ENCODE data around the gene TNNC2. TPM values are rescaled to one million over a fixed set of nuclear protein-coding genes. Genes with fewer than 3 reads are reported as not detected.

The TNNC2 gene
- total and polyA plus RNA-seq, 2 of the 13 experiments (the other 11 are each of a cell fraction or from before 2014, with no cell fraction given) = 1.8 to 4.7 TPM

DNA sequence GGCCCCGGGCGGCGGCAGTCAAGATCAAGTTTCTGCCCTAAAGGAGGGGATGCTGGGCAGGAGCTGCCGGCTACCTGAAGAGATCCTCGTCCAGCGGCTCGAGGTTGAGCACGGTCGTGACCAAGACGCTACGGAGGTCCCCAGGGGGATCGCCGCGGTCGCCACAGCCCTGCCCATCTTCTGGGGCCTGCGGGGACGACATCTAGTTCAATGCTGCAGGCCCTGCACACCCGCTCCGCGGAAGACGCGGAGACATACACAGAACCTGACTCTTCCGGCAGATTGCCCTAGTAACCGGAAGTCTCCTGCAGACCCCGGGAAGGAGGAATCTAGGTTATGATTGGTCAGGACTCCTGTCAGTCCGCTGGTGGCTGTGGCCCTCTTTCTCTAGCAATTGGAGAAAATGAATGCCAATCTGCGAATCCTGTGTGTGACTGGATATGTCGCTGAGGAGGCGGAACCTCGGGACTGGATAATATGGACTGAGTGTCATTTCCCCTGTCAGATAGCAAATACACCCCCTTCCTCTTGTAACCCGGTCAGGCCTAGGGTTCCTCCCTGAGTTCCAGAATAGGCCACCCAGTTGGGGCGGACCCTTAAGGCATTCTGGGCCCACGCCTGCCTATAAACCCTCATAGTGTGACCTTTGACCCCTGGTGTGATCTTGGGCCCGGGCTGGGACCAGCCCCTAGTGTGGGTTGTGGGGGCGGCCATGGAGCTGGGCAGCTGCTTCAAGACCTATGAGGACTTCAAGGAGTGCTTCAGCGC lies 30.2 kb upstream of the TNNC2 start, which contains the start of the genes ACOT8 and ZSWIM3 (continued):
- TF ChIP-seq ZNF317 (CRISPR knock-in tag; IDR thresholded peaks at IDR 0.05) = no peak; the same call in 1 of the 2 replicates
- 0 out of 2 replicates have a peak, but pooled peaks have one; percentile 58 for TF ChIP-seq FOXM1 (CRISPR knock-in tag; IDR thresholded peaks at IDR 0.05)
- TF ChIP-seq TMF1 (CRISPR knock-in tag; IDR thresholded peaks at IDR 0.05; ENCODE audit: low read depth) = peak; percentile 53; the same call in 1 of the 2 replicates
- TF ChIP-seq ZNF614 (CRISPR knock-in tag; IDR thresholded peaks at IDR 0.05; ENCODE audit: borderline replicate concordance) = peak; percentile 92
- TF ChIP-seq ZNF430 (CRISPR knock-in tag; IDR thresholded peaks at IDR 0.05) = peak; percentile 95
- no peak; the same call in 1 of the 2 replicates for TF ChIP-seq SNAPC5 (CRISPR knock-in tag; IDR thresholded peaks at IDR 0.05; ENCODE audit: borderline replicate concordance)
- peak; percentile 15; the same call in 1 of the 2 replicates for TF ChIP-seq GTF2F1 (IDR thresholded peaks at IDR 0.05; ENCODE audit: low read length)
- peak; percentile 89; the same call in 1 of the 2 replicates for TF ChIP-seq ZFP1 (CRISPR knock-in tag; IDR thresholded peaks at IDR 0.05)
- 0 out of 2 replicates have a peak, but pooled peaks have one; percentile 36 for TF ChIP-seq ZNF713 (CRISPR knock-in tag; IDR thresholded peaks at IDR 0.05)
- TF ChIP-seq, protein P1, sequence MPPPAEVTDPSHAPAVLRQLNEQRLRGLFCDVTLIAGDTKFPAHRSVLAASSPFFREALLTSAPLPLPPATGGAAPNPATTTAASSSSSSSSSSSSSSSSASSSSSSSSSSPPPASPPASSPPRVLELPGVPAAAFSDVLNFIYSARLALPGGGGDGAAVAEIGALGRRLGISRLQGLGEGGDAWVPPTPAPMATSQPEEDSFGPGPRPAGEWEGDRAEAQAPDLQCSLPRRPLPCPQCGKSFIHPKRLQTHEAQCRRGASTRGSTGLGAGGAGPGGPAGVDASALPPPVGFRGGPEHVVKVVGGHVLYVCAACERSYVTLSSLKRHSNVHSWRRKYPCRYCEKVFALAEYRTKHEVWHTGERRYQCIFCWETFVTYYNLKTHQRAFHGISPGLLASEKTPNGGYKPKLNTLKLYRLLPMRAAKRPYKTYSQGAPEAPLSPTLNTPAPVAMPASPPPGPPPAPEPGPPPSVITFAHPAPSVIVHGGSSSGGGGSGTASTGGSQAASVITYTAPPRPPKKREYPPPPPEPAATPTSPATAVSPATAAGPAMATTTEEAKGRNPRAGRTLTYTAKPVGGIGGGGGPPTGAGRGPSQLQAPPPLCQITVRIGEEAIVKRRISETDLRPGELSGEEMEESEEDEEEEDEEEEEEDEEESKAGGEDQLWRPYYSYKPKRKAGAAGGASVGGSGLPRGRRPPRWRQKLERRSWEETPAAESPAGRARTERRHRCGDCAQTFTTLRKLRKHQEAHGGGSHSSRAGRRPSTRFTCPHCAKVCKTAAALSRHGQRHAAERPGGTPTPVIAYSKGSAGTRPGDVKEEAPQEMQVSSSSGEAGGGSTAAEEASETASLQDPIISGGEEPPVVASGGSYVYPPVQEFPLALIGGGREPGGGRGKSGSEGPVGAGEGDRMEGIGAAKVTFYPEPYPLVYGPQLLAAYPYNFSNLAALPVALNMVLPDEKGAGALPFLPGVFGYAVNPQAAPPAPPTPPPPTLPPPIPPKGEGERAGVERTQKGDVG (CRISPR knock-in tag; IDR thresholded peaks at IDR 0.05; ENCODE audit: borderline replicate concordance) = peak; percentile 56; the same call in 1 of the 2 replicates
- no peak for TF ChIP-seq RFX5 (IDR thresholded peaks at IDR 0.05; ENCODE audit: low read depth, low read length)
- TF ChIP-seq, protein P2, sequence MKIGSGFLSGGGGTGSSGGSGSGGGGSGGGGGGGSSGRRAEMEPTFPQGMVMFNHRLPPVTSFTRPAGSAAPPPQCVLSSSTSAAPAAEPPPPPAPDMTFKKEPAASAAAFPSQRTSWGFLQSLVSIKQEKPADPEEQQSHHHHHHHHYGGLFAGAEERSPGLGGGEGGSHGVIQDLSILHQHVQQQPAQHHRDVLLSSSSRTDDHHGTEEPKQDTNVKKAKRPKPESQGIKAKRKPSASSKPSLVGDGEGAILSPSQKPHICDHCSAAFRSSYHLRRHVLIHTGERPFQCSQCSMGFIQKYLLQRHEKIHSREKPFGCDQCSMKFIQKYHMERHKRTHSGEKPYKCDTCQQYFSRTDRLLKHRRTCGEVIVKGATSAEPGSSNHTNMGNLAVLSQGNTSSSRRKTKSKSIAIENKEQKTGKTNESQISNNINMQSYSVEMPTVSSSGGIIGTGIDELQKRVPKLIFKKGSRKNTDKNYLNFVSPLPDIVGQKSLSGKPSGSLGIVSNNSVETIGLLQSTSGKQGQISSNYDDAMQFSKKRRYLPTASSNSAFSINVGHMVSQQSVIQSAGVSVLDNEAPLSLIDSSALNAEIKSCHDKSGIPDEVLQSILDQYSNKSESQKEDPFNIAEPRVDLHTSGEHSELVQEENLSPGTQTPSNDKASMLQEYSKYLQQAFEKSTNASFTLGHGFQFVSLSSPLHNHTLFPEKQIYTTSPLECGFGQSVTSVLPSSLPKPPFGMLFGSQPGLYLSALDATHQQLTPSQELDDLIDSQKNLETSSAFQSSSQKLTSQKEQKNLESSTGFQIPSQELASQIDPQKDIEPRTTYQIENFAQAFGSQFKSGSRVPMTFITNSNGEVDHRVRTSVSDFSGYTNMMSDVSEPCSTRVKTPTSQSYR (CRISPR knock-in tag; IDR thresholded peaks at IDR 0.05; ENCODE audit: borderline replicate concordance) = peak; percentile 28; the same call in 1 of the 2 replicates
- peak; percentile 84; the same call in 1 of the 2 replicates for TF ChIP-seq ZNF20 (CRISPR knock-in tag; IDR thresholded peaks at IDR 0.05)
- no peak; the same call in none of the 2 replicates for TF ChIP-seq ZNF710 (CRISPR knock-in tag; IDR thresholded peaks at IDR 0.05; ENCODE audit: borderline replicate concordance)
- no peak for TF ChIP-seq ZNF878 (CRISPR knock-in tag; IDR thresholded peaks at IDR 0.05)
- TF ChIP-seq ZNF772 (CRISPR knock-in tag; IDR thresholded peaks at IDR 0.05) = peak; percentile 57; the same call in 1 of the 2 replicates
- peak; percentile 88 for TF ChIP-seq ZNF788 (CRISPR knock-in tag; IDR thresholded peaks at IDR 0.05; ENCODE audit: borderline replicate concordance)
- TF ChIP-seq ZNF850 (CRISPR knock-in tag; conservative IDR thresholded peaks at IDR 0.05) = no peak
- TF ChIP-seq DPF2 (CRISPR knock-in tag; IDR thresholded peaks at IDR 0.05; ENCODE audit: borderline replicate concordance, low read depth) = no peak
- TF ChIP-seq KDM4B (CRISPR knock-in tag; IDR thresholded peaks at IDR 0.05) = 0 out of 2 replicates have a peak, but pooled peaks have one; percentile 8
